Measurements from ENCODE around the gene ARHGEF33. TPM values are rescaled to one million over a fixed set of nuclear protein-coding genes. Genes with fewer than 3 reads are reported as not detected.
"Not testable (repeated sequence)": the region's sequence is repeated elsewhere in the genome, so short reads cannot be mapped to it uniquely, and the experiment has no call there.

The ARHGEF33 gene
- total and polyA plus RNA-seq, 2 experiments from 2014 or later, result 0.27 to 0.31 TPM

GRCh38 chr2:38932586-38932985 is 42.9 kb downstream of the ARHGEF33 start:
- H3K4me2 ChIP-seq, result no peak overlapping the region
- TF ChIP-seq CTCF (IDR thresholded peaks at IDR 0.05; ENCODE audit: poor library complexity), result no peak
- TF ChIP-seq EZH2phosphoT487 (IDR thresholded peaks at IDR 0.05; ENCODE audit: low read depth, severe bottlenecking, unreplicated experiment), result no peak
- no peak for TF ChIP-seq EZH2 (IDR thresholded peaks at IDR 0.05; ENCODE audit: borderline replicate concordance)
- H3K27ac ChIP-seq, result no peak overlapping the region
- H3K4me1 ChIP-seq (ENCODE audit: insufficient read depth), result peaks cover 5% of the 10 kb centered on the region
- no peaks in the 10 kb centered on the region for H3K27me3 ChIP-seq
- H2AFZ ChIP-seq, result no peak overlapping the region
- no peak for DNase-seq (ENCODE audit: low spot score)
- 24% methylated on average over 1 of the region's 1 CpG for WGBS (ENCODE audit: low lambda C conversion rate, missing lambda C conversion rate)
- H3K9me3 ChIP-seq (ENCODE audit: low read depth), result no peaks in the 10 kb centered on the region
- H3K4me3 ChIP-seq, result no peak overlapping the region
- H3K79me2 ChIP-seq, result no peaks in the 10 kb centered on the region
- no peaks in the 10 kb centered on the region for H4K20me1 ChIP-seq (ENCODE audit: insufficient read depth, poor library complexity, severe bottlenecking)
- H3K9me2 ChIP-seq (replicated peaks; ENCODE audit: insufficient read depth), result no peaks in the 10 kb centered on the region
- no peaks in the 10 kb centered on the region for H3K36me3 ChIP-seq (replicated peaks; ENCODE audit: insufficient read depth, low read depth)

GRCh38 chr2:38933653-38934052 is 44.0 kb downstream of the ARHGEF33 start:
- TF ChIP-seq EZH2 (IDR thresholded peaks at IDR 0.05; ENCODE audit: borderline replicate concordance), result no peak
- Histone ChIP-seq H3K27me3 (no peaks in the 10 kb centered on the region), H2AFZ (no peak overlapping the region), H4K20me1 (ENCODE audit: insufficient read depth, poor library complexity, severe bottlenecking) (no peaks in the 10 kb centered on the region), H3K36me3 (replicated peaks; ENCODE audit: insufficient read depth, low read depth) (no peaks in the 10 kb centered on the region), H3K4me1 (ENCODE audit: insufficient read depth) (peaks cover 5% of the 10 kb centered on the region), H3K79me2 (no peaks in the 10 kb centered on the region), H3K9me3 (ENCODE audit: low read depth) (no peaks in the 10 kb centered on the region), H3K9me2 (replicated peaks; ENCODE audit: insufficient read depth) (no peaks in the 10 kb centered on the region), H3K4me2 (no peak overlapping the region), H3K4me3 (no peak overlapping the region), H3K27ac (no peak overlapping the region)
- WGBS (ENCODE audit: low lambda C conversion rate, missing lambda C conversion rate), result 52% methylated on average over 3 of the region's 3 CpGs
- no peak for DNase-seq (ENCODE audit: low spot score)

- no peak overlapping the region for H3K27ac ChIP-seq
- no peaks in the 10 kb centered on the region for H4K20me1 ChIP-seq (ENCODE audit: insufficient read depth, poor library complexity, severe bottlenecking)
- no peaks in the 10 kb centered on the region for H3K36me3 ChIP-seq (replicated peaks; ENCODE audit: insufficient read depth, low read depth)
- H3K4me1 ChIP-seq (ENCODE audit: insufficient read depth), result peaks cover 5% of the 10 kb centered on the region
- no peak overlapping the region for H2AFZ ChIP-seq
- H3K79me2 ChIP-seq, result no peaks in the 10 kb centered on the region
- no peaks in the 10 kb centered on the region for H3K9me3 ChIP-seq (ENCODE audit: low read depth)
- no peak overlapping the region for H3K4me3 ChIP-seq
- no peaks in the 10 kb centered on the region for H3K9me2 ChIP-seq (replicated peaks; ENCODE audit: insufficient read depth)
- no peak for DNase-seq (ENCODE audit: low spot score)
- WGBS (ENCODE audit: low lambda C conversion rate, missing lambda C conversion rate), result 87% methylated on average over 5 of the region's 5 CpGs
- no peaks in the 10 kb centered on the region for H3K27me3 ChIP-seq
- TF ChIP-seq EZH2phosphoT487 (IDR thresholded peaks at IDR 0.05; ENCODE audit: low read depth, severe bottlenecking, unreplicated experiment), result no peak
- no peak for TF ChIP-seq EZH2 (IDR thresholded peaks at IDR 0.05; ENCODE audit: borderline replicate concordance)
- TF ChIP-seq CTCF (IDR thresholded peaks at IDR 0.05; ENCODE audit: poor library complexity), result no peak
- H3K4me2 ChIP-seq, result no peak overlapping the region
These were observed 45.1 kb downstream of the ARHGEF33 start for GRCh38 chr2:38934742-38935141.

- Histone ChIP-seq H2AFZ (no peak overlapping the region), H3K4me1 (ENCODE audit: insufficient read depth) (peaks cover 5% of the 10 kb centered on the region), H3K36me3 (replicated peaks; ENCODE audit: insufficient read depth, low read depth) (no peaks in the 10 kb centered on the region), H3K4me3 (no peak overlapping the region), H4K20me1 (ENCODE audit: insufficient read depth, poor library complexity, severe bottlenecking) (no peaks in the 10 kb centered on the region), H3K9me3 (ENCODE audit: low read depth) (no peaks in the 10 kb centered on the region), H3K9me2 (replicated peaks; ENCODE audit: insufficient read depth) (no peaks in the 10 kb centered on the region), H3K4me2 (no peak overlapping the region), H3K27ac (no peak overlapping the region), H3K27me3 (no peaks in the 10 kb centered on the region), H3K79me2 (no peaks in the 10 kb centered on the region)
- no peak for TF ChIP-seq CTCF (IDR thresholded peaks at IDR 0.05; ENCODE audit: poor library complexity)
- no peak for TF ChIP-seq EZH2phosphoT487 (IDR thresholded peaks at IDR 0.05; ENCODE audit: low read depth, severe bottlenecking, unreplicated experiment)
- WGBS (ENCODE audit: low lambda C conversion rate, missing lambda C conversion rate), result 79% methylated on average over 4 of the region's 4 CpGs
- DNase-seq (ENCODE audit: low spot score), result no peak
These were observed 46.0 kb downstream of the ARHGEF33 start for GRCh38 chr2:38935568-38936172.

GRCh38 chr2:38936516-38936915 is 46.8 kb downstream of the ARHGEF33 start:
- H4K20me1 ChIP-seq (ENCODE audit: insufficient read depth, poor library complexity, severe bottlenecking); DNase-seq (ENCODE audit: low spot score); H3K27me3 ChIP-seq; H3K4me1 ChIP-seq (ENCODE audit: insufficient read depth); H3K27ac ChIP-seq; H3K4me3 ChIP-seq; H3K36me3 ChIP-seq (replicated peaks; ENCODE audit: insufficient read depth, low read depth); H3K9me2 ChIP-seq (replicated peaks; ENCODE audit: insufficient read depth); H2AFZ ChIP-seq; H3K79me2 ChIP-seq; H3K9me3 ChIP-seq (ENCODE audit: low read depth); H3K4me2 ChIP-seq: not testable (repeated sequence)
- WGBS (ENCODE audit: low lambda C conversion rate, missing lambda C conversion rate), result 92% methylated on average over 6 of the region's 6 CpGs

Measured in hepatocyte (in vitro differentiated cells).